Stimulated activated CD4-positive, alpha-beta T cell treated with anti-CD3 and anti-CD28 coated beads, Interleukin-12 subunit alpha, Interleukin-12 subunit beta, amount 100 ng/mL, for 24 hours (primary cell): ENCODE data around the gene CRX.
"Not testable (repeated sequence)": the region's sequence is repeated elsewhere in the genome, so short reads cannot be mapped to it uniquely, and the experiment has no call there.

ENCODE experiments used
- DNase-seq, 2 experiments: peaks; one replicate each; pipeline ENCODE4 v3.0.0-alpha.2; 2020; ENCODE audit warnings: low read depth in 2 of 2

The CRX gene

DNA sequence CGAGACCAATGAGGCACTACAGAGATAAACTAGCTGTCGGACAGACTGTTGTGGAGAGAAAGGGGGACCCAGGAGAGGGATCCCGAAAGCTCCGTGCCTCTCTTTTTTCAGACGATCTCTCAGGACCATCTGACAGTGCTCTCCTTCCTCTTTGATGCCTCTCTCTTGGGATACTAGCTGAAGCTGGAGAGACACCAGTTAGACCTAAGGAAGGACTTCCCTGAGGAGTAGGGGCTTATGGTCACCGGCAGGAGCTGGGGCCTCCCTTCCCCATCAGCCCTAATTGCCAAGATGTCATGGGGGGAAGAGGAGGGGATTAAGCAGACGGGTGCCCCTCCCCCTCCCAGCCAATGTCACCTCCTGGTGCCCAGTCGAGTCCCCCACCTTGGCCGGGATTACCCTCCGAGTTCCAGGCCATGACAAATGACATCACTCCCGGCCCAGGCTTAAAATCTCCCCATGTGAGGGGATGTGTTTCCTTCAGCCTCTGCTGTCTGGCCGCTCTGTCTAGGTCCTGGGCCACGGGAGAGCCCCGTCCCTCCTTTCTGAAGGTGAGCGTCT lies at the start of gene CRX:
Gene CRX (plus strand): TSS at position 478 of the 561 bp plus-strand sequence. CDS start 12,507 bp downstream, outside the sequence.
- DNase-seq, result no peak

DNA sequence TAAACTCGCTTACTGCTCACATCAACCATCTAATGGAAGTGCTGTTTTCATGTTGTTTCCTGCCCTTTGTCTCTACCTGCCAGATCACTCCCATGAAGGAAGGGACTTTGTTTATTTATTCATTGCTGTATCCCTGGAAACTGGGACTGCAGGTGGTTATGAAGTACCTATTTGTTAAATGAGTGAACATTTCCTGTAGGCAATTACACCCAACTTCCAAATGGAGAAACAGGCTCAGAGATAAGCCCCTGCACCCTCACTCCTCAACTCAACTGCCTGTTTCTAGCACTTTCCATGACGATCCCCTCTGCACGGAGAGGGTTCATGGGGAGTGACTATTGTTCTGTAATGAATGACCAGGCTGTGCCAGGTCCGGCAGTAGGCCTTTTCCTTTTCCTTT lies 45.2 kb upstream of the CRX start:
- no peak for DNase-seq

DNA sequence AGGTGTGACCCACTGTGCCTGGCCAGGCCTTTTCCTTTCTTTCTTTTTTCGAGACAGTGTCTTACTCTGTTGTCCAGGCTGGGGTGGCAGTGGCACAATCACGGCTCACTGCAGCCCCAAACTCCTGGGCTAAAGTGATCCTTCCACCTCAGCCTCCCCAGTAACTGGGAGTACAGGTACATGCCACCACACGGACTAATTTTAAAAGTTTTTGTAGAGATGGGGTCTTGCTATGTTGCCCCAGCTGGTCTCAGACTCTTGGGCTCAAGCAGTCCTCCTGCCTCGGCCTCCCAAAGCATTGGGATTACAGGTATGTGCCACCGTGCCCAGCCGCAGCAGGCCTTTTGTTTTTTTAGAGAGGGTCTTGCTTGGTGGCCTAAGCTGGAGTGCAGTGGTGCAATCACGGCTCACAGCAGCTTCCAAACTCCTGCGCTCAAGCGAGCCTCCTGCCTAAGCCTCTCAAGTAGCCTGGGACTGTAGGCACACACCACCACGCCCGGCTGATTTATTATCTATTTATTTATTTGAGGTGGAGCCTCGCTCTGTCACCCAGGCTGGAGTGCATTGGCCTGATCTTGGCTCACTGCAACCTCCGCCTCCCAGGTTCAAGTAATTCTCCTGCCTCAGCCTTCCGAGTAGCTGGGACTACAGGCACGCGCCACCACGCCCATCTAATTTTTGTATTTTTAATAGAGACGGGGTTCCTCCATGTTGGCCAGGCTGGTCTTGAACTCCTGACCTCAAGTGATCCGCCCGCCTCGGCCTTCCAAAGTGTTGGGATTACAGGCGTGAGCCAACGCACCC lies 44.3 kb upstream of the CRX start:
- DNase-seq, result not testable (repeated sequence)

DNA sequence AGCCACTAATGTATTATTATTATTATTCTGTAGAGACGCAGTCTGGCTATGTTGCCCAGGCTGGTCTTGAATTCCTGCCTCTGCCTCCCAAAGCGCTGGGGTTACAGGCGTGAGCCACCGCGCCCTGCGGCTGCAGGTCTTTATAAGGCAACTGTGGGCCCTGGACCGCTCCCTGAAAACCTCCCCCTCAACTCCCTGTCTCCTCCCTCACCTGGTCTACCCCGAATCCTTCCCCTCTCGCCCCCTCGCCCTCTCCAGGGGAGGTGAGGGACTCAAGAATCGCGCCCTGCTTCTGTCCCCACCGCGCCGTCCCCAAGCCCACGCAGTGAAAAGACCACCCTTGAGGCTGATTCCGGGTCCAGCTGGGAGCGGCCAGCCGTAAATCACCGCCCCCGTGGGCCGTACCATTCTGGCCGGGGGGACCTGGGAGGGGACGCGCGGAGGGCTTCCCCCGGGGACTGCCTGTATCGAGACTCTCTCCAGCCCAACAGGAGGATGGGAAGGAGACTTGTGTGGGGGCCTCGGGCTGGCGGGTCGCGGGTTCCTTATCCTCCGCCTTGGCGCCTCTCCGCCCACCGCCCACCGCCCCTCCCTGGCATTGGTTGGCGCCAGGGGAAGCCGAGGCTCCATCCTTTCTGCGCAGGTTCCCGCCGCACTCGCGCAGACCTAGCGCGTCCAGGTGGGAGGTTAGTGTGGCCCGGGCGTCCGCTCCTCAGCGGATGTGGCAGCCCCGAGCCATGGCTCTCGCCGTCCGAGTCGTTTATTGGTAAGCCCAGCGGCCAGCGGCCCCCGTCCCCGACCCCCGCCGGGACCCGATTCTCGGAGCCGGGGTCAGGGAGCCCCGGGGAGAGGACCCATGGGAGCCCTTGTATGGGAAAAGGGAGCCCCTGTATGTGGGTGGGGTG lies 43.4 kb upstream of the CRX start, which contains the start of gene SELENOW:
Gene SELENOW (plus strand): TSS at position 655 of the 905 bp plus-strand sequence. CDS start 83 bp downstream, at position 738.
- DNase-seq, result peak; percentile 60 to 68

DNA sequence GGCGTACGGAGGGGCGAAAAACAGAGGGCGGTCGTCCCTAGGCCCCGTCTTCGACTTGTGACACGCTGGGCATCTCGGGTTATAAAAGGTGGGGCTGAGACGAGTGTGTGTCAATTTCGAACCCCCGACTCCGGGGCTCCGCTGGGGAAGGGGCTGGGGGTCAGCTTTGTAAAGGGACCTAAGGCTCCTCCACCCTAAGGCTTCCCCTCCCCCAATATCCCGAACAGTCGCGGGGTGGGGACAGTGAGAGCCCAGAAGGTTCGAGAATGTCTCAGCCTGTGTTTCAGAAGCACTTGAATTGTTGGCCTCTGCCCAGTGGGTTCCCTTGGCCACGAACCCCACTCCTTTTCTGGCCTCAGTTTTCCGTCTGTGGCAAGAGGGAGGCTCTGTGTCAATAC lies 42.8 kb upstream of the CRX start:
- DNase-seq, result no peak

DNA sequence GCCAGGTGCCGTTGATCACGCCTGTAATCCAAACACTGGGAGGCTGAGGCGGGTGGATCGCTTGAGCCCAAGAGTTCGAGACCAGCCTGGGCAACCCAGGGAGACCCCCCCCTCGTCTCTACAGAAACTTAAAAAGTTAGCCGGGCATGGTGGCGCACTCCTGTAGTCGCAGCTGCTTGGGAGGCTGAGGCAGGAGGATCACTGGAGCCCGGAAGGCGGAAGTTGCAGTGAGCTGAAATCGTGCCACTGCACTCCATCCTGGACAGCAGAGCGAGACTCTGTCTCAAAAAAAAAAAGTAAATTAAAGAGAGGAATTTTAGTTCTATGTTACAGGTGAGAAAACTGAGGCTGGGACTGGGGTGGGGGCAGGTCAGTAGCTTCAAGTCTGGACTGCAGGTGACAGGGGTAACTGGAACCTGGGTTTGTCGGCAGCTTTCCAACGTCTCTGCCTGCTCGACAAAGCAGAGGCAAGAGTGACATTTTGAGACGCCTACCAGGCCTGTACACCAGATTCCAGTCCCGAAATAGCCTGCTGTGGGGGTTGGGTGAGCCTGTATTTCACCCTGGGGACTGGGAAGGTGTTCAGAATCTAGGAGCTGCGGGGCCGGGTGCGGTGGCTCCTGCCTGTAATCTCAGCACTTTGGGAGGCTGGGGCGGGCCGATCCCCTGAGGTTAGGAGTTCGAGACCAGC lies 42.1 kb upstream of the CRX start:
- DNase-seq, result no peak

DNA sequence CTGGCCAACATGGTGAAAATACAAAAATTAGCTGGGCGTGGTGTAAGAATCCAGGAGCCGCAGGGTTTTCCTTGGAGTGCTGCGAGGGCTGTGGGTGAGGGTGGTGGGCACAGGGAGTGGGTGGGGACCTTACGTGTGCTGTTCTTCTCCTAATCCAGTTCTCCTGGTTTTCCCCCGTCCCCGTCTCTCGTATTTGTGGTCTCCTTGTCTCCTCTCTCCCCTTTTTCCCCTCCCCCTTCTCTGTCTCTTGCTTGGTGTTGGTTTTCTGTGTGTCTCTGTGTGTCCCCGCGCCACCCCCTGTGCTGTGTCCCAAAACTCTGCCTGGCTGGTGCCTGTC lies 41.6 kb upstream of the CRX start:
- no peak for DNase-seq

DNA sequence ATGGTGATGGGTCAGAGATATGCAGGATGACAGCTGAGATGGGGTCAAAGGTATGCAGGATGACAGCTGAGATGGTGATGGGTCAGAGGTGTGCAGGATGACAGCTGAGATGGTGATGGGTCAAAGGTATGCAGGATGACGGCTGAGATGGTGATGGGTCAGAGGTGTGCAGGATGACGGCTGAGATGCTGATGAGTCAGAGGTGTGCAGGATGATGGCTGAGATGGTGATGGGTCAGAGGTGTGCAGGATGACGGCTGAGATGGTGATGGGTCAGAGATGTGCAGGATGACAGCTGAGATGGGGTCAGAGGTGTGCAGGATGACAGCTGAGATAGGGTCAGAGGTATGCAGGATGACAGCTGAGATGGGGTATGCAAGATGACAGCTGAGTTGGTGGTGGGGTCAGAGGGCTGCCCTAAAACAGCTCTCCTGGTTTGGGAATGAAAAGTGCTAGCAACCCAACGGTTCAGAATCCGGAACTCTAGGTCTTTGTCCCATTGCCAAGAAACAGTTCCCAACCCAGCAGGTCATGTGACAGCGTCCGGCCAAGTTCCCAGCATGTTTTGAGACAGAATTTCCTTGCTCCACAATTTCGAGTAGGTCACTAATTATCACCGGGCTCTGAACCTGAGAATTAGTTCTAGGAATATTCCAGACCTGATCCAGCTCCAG lies 40.0 kb upstream of the CRX start:
- DNase-seq, result no peak

DNA sequence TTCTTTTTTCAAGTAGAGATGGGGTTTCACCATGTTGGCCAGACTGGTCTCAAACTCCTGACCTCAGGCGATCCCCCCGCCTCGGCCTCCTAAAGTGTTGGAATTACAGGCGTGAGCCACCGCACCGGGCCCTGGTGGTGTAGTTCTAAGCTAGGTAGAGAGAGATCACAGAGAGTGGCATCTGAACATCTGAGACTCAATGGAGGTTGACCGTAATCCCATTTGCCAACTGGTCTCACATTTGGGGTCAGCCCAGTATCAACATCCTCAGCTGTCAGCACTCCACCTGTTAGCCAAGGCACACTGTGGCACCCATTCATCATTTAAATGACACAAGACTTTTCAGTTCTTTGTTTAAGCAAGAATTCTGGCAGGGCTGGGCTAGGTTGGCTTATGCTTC lies 35.2 kb upstream of the CRX start:
- no peak for DNase-seq

DNA sequence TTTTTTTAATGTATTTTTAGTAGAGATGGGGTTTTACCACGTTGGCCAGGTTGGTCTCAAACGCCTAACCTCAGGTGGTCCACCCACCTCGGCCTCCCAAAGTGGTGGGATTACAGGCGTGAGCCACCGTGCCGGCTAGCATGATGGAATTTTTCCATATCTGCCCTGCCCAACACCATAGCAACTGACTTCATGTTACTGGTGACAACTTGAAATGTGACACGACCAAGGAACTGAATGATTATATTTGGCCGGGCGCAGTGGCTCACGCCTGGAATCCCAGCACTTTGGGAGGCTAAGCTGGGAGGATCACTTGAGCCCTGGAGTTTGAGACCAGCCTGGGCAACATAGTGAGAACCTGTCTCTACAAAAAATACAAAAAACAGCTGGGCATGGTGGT lies 34.4 kb upstream of the CRX start:
- DNase-seq, result not testable (repeated sequence)

DNA sequence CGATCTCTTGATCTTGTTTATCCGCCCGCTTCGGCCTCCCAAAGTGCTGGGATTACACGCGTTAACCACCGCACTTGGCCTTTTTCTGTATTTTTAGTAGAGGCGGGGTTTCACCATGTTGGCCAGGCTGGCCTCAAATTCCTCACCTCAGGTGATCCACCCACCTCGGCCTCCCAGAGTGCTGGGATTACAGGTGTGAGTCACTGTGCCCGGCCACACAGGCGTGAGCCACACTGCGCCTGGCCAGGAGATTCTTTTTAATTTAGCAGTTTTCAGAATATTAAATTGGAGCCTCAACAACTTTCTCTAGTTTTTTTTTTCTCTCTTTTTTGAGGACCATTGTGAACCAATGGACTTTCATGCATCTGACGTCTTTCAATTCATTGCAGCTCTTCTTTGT lies 31.9 kb upstream of the CRX start:
- not testable (repeated sequence) for DNase-seq

DNA sequence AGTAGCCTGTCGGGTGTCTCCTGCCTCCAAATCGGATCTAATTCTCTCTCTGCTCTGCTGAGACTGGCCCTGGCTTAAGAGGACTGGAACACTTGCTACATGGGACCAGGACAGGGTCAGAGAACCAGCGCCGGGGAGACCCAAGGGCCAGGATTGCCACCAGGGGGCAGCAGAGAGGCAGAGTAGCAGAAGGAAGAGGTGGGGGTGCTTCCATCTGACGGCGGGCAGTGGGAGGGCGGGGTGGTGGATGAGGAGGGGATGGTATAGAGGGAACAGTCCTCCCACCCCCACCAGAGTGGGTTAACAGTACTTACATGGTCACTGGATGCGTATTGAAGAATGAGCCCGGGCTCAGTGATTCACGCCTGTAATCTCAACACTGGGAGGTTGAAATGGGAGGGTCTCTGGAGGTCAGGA lies 31.3 kb upstream of the CRX start:
- DNase-seq, result peak; percentile 69 to 93

DNA sequence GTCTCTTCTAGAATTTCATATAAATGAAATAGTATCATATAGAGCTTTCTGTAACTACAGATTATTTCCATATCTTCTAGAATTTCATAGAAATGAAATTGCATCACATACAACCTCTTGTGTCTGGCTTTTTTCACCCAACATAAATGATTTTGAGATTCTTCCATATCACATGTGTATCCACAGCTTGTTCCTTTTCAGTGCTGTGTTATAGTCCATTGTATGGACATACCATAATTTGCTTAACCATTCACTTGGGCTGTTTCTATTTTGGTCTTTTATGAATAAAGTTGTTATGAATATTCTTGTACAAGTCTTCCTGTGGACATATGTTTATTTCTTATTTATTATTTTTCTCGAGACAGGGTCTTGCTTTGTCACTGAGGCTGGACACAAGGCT lies 29.1 kb upstream of the CRX start:
- DNase-seq, result no peak

DNA sequence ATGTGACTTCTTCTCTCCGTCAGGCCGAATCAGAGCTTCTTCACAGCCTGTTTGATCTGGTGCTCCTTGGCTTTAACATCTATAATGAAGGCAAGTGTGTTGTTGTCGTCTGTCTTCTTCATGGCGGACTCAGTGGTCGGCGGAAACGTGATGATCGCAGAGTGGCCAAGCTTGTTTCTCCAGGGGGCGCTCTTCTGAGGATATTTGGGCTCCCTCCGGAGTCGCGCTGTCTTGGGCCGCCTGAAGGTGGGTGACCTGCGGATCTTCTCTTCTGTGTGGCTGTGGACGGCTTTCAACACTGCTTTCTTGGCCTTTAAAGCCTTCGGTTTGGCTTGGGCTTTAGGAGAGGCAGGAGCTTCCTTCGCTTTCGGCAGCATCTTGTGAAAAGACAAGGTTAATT lies 27.2 kb upstream of the CRX start:
- no peak for DNase-seq

DNA sequence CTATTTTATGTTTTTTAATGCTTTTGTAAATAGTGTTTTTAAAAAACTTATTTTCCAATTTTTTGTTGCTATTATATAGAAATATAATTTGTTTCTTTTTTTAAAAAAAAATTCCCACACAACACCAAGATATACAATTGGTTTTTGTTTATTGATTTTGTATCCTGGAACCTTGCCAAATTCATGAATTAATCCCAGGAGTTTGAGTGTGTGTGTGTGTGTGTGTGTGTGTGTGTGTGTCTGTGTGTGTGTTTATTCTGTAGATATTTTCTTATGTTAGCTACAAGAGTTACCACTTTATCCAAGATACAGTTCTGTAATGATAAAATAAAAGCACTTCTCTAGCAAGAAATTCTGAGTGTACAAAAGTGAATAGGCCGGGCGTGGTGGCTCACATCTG lies 25.0 kb upstream of the CRX start:
- no peak for DNase-seq

DNA sequence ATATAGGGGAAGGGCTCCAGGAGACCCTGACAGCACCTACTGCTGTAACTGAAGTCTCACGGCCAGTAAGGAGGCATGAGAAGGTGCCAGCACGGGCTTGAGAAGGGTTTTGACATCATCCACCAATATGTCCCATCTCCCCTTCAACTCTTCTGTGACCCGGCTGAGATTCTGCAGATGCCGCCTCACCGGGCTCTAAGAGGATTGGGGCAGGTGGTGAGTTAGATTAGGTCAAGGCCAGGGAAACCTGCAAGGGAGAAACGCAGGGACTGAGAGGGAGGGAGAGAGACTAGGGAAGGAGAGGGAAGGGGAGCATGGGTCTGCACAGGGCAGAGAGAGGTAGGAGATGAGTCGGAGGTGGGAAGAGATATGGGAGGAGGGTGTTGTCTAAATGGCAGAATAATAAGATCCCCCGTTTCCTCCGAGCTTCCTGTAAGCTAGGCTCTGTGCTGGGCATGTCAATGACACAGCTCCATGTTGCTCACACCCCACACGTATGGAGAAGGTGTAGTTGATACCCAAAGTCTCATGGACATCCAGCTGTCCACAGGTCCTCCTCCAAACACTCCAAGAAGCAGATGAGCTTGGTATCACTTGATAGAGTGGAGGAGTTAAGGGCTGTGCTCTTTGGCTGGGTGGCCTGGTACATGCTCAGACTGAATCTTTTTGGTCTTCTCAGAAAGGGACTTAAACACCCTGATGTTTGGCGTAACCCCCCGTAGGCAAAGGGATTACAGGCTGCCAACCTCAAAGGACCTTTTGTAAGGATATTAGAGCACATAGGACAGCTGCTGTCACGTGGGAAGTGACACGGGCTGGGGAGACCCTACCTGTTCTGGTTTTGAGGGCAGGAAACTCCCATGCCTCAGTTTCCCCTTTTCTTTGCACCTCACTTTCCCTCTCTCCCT lies 23.5 kb upstream of the CRX start:
- DNase-seq, result no peak

DNA sequence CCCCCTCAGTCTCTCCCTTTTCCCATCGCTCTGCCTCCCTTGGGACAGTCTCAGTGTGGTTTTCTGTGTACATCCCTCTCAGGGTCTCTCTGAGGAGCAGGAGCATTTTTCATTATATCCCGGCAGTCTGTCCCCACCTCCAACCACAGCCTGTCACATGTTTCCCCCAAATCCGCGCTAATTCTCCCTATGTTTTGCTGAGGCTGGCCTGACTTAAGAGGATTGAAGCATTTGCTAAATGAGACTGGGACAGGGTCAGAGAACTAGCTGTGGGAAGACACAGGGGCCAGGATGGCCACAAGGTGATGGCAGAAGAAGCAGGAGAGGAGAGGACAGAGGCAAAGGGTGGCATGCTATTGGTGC lies 22.9 kb upstream of the CRX start:
- DNase-seq, result no peak

DNA sequence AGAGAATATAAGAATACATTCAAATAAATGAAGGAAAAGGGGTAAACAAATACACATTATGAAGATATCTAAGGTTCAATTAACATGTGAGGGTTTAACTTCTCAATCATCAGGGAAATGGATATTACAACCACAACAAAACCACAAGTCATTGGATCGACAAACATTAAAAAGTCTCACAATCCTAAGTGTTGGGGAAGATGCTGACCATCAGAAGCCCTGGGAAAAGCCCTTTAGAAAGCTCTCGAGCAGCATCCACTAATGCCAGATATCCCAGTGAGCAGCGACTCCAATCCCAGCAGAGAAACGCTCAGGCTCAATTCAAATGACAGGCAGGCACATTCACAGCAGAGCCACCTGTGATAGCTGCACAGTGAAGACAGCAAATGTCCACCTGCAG lies 20.5 kb upstream of the CRX start:
- no peak for DNase-seq

DNA sequence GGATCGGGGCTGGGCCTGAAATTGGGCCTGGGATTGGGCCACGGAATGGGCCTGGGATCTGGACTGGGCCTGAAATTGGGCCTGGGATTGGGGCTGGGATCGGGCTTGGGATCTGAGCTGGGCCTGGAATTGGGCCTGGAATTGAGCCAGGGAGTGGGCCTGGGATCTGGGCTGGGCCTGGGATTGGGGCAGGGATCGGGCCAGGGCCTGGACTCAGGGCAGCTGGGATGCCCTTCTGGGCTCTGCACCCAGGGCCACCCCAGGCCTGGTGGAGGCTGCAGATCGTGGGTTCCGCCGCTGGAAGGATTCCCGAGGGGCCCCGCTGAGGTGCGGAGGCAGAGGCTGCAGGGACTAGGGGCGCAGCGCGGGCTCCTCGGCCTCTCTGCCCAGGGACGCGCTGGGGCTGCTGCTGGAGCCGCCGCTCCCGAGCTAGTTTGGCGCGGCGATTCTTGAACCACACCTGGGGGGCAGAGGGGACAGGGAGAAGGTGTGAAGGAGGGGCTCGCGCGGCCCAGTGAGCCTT lies 19.2 kb upstream of the CRX start:
- DNase-seq, result no peak

DNA sequence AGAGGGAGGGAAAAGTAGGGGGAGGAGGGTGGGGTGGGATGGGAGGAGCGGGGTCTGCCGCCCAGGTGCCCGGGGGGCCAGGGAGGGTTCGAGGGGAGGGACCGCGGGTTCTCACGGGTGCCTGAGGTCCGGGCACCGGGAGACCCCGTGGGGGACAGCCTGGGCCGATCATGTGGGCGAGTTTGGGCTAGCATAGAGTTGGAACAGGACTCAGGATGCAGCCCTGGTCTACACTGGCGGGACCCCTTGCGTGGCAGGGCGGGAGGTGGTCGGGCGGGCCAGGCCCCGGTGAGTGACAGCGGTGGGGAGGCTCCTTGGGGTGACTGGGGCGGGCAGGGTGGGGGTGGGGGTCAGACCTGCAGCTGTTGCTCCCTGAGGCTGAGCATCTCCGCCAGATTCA lies 18.6 kb upstream of the CRX start:
- DNase-seq, result not testable (repeated sequence)
